IMR-90 (cell line): ENCODE measurements around the gene ADGRD2. TPM values are rescaled to one million over a fixed set of nuclear protein-coding genes. Genes with fewer than 3 reads are reported as not detected.

ENCODE experiments used
- ATAC-seq: fragments of 200-7000 bp; cut with Tn5 transposase; 2 replicates; pipeline ENCODE4 v1.9.1; 2020; ENCODE audit warnings: low read depth, mild to moderate bottlenecking, moderate library complexity
- BruUV-seq: library from RNA; stranded (reverse); fragments of 400-500 nt; replicated peaks from 2 replicates; lab custom pipeline; 2021; lab: Mats Ljungman, UMichigan
- CTCF ChIA-PET: fragments of 300-600 bp; formaldehyde crosslinking; extraction: SDS; loops from one replicate; lab custom pipeline; 2021; ENCODE audit warnings: antibody characterized with exemption; lab: Yijun Ruan, JAX
- POLR2A ChIA-PET: fragments of 300-600 bp; sonication (Branson Sonifier 250); formaldehyde crosslinking; loops from one replicate; lab custom pipeline; 2022; ENCODE audit warnings: antibody characterized with exemption; ENCODE audit not compliant: unreplicated experiment; lab: Charles Lee
- DNase-seq: peaks from one replicate; pipeline ENCODE4 v3.0.0; 2013
- H2AFZ ChIP-seq: replicated peaks from 2 replicates; pipeline ENCODE3; 2013; ENCODE audit warnings: low read length, mild to moderate bottlenecking; ENCODE audit not compliant: poor library complexity
- H2AK5ac ChIP-seq: 2 replicates; pipeline ENCODE4 v1.6.1; 2013; ENCODE audit warnings: low read depth, low read length, inconsistent platforms
- H2AK9ac ChIP-seq: replicated peaks from 2 replicates; pipeline ENCODE3; 2013; ENCODE audit warnings: mild to moderate bottlenecking, low read depth, low read length, moderate library complexity; ENCODE audit not compliant: poor library complexity
- H2BK120ac ChIP-seq: 2 replicates; pipeline ENCODE4 v1.6.1; 2013; ENCODE audit warnings: low read depth, low read length, inconsistent platforms
- H2BK15ac ChIP-seq: 3 replicates; pipeline ENCODE4 v1.6.1; 2013; ENCODE audit warnings: low read depth, low read length, inconsistent platforms
- H2BK20ac ChIP-seq: 2 replicates; pipeline ENCODE4 v1.6.1; 2013; ENCODE audit warnings: low read depth, mild to moderate bottlenecking, inconsistent platforms, low read length, moderate library complexity
- H2BK5ac ChIP-seq: 2 replicates; pipeline ENCODE4 v1.6.1; 2013; ENCODE audit warnings: mild to moderate bottlenecking, low read depth, low read length, inconsistent platforms; ENCODE audit not compliant: poor library complexity, severe bottlenecking
- H3K14ac ChIP-seq: replicated peaks from 2 replicates; pipeline ENCODE4 v1.6.1; 2013; ENCODE audit warnings: low read depth, low read length, inconsistent platforms
- H3K18ac ChIP-seq: 2 replicates; pipeline ENCODE4 v1.6.1; 2013; ENCODE audit warnings: low read depth, low read length, control low read depth
- H3K23ac ChIP-seq: 2 replicates; pipeline ENCODE4 v1.6.1; 2013; ENCODE audit warnings: low read depth, low read length, inconsistent platforms
- H3K27ac ChIP-seq: 2 replicates; pipeline ENCODE4 v1.5.1; 2013; ENCODE audit warnings: mild to moderate bottlenecking, control low read depth, low read length; ENCODE audit not compliant: insufficient read depth
- H3K27me3 ChIP-seq: 2 replicates; pipeline ENCODE4 v1.6.1; 2013; ENCODE audit warnings: low read length; ENCODE audit not compliant: control insufficient read depth, insufficient read depth
- H3K36me3 ChIP-seq: 2 replicates; pipeline ENCODE4 v1.6.1; 2013; ENCODE audit warnings: low read length, mixed read lengths; ENCODE audit not compliant: control insufficient read depth, insufficient read depth
- H3K4ac ChIP-seq: 2 replicates; pipeline ENCODE4 v1.6.1; 2013; ENCODE audit warnings: low read depth, low read length, inconsistent platforms
- H3K4me1 ChIP-seq: 2 replicates; pipeline ENCODE4 v1.6.1; 2013; ENCODE audit warnings: low read length, mixed read lengths; ENCODE audit not compliant: control insufficient read depth, insufficient read depth
- H3K4me2 ChIP-seq: 2 replicates; pipeline ENCODE4 v1.6.1; 2013; ENCODE audit warnings: low read depth, mild to moderate bottlenecking, control low read depth, low read length, moderate library complexity
- H3K4me3 ChIP-seq: 2 replicates; pipeline ENCODE4 v1.5.1; 2013; ENCODE audit warnings: low read depth, mild to moderate bottlenecking, control low read depth, low read length, moderate library complexity; ENCODE audit not compliant: insufficient read depth
- H3K56ac ChIP-seq: 2 replicates; pipeline ENCODE4 v1.6.1; 2013; ENCODE audit warnings: low read length, inconsistent platforms; ENCODE audit not compliant: insufficient read depth; ENCODE audit errors: extremely low read depth
- H3K79me1 ChIP-seq, 2 experiments: 2 replicates each; pipeline ENCODE4 v1.6.1; 2013; ENCODE audit warnings: low read length in 2 of 2, inconsistent platforms in 1 of 2, low read depth in 1 of 2
- H3K9ac ChIP-seq: 2 replicates; pipeline ENCODE4 v1.6.1; 2013; ENCODE audit warnings: low read depth, low read length, control low read depth
- H3K9me1 ChIP-seq: 2 replicates; pipeline ENCODE4 v1.6.1; 2013; ENCODE audit warnings: low read length, inconsistent platforms; ENCODE audit not compliant: insufficient read depth
- H3K9me3 ChIP-seq: 2 replicates; pipeline ENCODE4 v1.6.1; 2013; ENCODE audit warnings: low read length; ENCODE audit not compliant: control insufficient read depth, insufficient read depth
- H4K20me1 ChIP-seq: 2 replicates; pipeline ENCODE4 v1.6.1; 2013; ENCODE audit warnings: low read length, inconsistent platforms; ENCODE audit not compliant: insufficient read depth
- H4K5ac ChIP-seq: 2 replicates; pipeline ENCODE4 v1.6.1; 2013; ENCODE audit warnings: mild to moderate bottlenecking, low read depth, low read length, control low read depth
- H4K8ac ChIP-seq, 2 experiments: 2 replicates each; pipeline ENCODE4 v1.6.1; 2013; ENCODE audit warnings: low read depth in 2 of 2, low read length in 2 of 2, control low read depth in 1 of 2, inconsistent platforms in 1 of 2
- H4K91ac ChIP-seq: 2 replicates; pipeline ENCODE4 v1.6.1; 2013; ENCODE audit warnings: low read depth, low read length, inconsistent platforms; ENCODE audit not compliant: insufficient read depth
- RFX5 ChIP-seq: IDR thresholded peaks from 2 replicates; pipeline ENCODE4 v1.8.0; 2012; ENCODE audit warnings: low read depth, mild to moderate bottlenecking, low read length, moderate library complexity
- SMC3 ChIP-seq: fragments of 150-350 bp; IDR thresholded peaks from 2 replicates; pipeline ENCODE4 v1.6.1; 2016; ENCODE audit warnings: low read depth, mild to moderate bottlenecking, antibody characterized with exemption, low read length, moderate library complexity
- WGBS, 2 experiments: methylation state at CpG; one replicate each; pipeline versions ENCODE4 v1.1.5 to v1.1.7; 2013; ENCODE audit warnings: missing lambda C conversion rate in 2 of 2; ENCODE audit not compliant: insufficient read length in 1 of 2; ENCODE audit errors: extremely low coverage in 2 of 2; 5-methylcytosine and 5-hydroxymethylcytosine counted together
- dilution Hi-C: fragments of 300-500 bp; cut with HindIII; formaldehyde crosslinking; loops from one replicate; pipeline ENCODE4 v1.14.3; 2018; ENCODE audit warnings: low sequenced_read_pairs; ENCODE audit not compliant: unreplicated experiment
- in situ Hi-C: fragments of 300-500 bp; cut with MboI; formaldehyde crosslinking; loops from 3 replicates; pipeline ENCODE4 v1.14.3; 2019; ENCODE audit warnings: low sequenced_read_pairs, inconsistent platforms, mixed read lengths
- intact Hi-C: fragments of 100-400 bp; cut with micrococcal nuclease; formaldehyde crosslinking; loops from 2 replicates; pipeline ENCODE4 v1.10.0; 2022
- polyA plus RNA-seq, 3 experiments: library from polyadenylated mRNA; depleted of rRNA; stranded (reverse); fragments of >200 nt; gene quantifications; 2 replicates each; pipeline ENCODE4 v1.2.3, GENCODE V29; 2012; ENCODE audit warnings: low replicate concordance in 1 of 3
- total RNA-seq: library from RNA; depleted of rRNA; stranded (reverse); fragments of >200 nt; gene quantifications from 2 replicates; pipeline ENCODE4 v1.2.3, GENCODE V29; 2012
- TF ChIP-seq, protein P1 (sequence below): conservative IDR thresholded peaks from 2 replicates; pipeline ENCODE4 v1.5.1; 2012; ENCODE audit warnings: mild to moderate bottlenecking, low read depth, low read length, improper control_type of control experiment
- TF ChIP-seq, protein P2 (sequence below): fragments of 150-350 bp; IDR thresholded peaks from 2 replicates; pipeline ENCODE4 v1.6.1; 2016; ENCODE audit warnings: low read depth, mild to moderate bottlenecking, low read length, moderate library complexity, borderline replicate concordance

ADGRD2 gene
- total and polyA plus RNA-seq, 2 of the 4 experiments (the other 2 are of a cell fraction), result not detected

DNA sequence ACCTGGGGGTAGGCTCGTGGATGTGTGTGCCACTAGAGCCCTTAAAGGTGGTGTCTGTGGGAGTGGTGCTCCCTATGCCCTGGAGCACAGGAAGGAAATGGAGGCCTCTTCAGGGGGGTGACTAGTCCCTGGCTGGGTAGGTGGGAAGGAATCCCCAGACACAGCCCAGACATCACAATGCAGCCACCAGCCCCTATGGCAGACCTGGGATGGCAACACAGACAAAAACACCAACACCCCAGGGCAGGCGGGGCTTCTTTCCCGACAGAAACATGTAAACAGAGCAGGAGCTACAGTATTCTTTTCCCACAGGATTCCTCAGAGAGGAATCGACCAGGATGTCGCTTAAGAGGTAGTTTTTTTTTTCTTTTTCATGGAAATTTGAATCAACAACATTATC lies 67.3 kb downstream of the ADGRD2 start:
- H3K9ac ChIP-seq, result no peak overlapping the region
- TF ChIP-seq, protein P1, sequence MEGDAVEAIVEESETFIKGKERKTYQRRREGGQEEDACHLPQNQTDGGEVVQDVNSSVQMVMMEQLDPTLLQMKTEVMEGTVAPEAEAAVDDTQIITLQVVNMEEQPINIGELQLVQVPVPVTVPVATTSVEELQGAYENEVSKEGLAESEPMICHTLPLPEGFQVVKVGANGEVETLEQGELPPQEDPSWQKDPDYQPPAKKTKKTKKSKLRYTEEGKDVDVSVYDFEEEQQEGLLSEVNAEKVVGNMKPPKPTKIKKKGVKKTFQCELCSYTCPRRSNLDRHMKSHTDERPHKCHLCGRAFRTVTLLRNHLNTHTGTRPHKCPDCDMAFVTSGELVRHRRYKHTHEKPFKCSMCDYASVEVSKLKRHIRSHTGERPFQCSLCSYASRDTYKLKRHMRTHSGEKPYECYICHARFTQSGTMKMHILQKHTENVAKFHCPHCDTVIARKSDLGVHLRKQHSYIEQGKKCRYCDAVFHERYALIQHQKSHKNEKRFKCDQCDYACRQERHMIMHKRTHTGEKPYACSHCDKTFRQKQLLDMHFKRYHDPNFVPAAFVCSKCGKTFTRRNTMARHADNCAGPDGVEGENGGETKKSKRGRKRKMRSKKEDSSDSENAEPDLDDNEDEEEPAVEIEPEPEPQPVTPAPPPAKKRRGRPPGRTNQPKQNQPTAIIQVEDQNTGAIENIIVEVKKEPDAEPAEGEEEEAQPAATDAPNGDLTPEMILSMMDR, result no peak
- TF ChIP-seq, protein P2, sequence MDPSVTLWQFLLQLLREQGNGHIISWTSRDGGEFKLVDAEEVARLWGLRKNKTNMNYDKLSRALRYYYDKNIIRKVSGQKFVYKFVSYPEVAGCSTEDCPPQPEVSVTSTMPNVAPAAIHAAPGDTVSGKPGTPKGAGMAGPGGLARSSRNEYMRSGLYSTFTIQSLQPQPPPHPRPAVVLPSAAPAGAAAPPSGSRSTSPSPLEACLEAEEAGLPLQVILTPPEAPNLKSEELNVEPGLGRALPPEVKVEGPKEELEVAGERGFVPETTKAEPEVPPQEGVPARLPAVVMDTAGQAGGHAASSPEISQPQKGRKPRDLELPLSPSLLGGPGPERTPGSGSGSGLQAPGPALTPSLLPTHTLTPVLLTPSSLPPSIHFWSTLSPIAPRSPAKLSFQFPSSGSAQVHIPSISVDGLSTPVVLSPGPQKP, result no peak
- TF ChIP-seq SMC3 (no peak), RFX5 (no peak)
- H3K4me1 ChIP-seq, result peaks cover 2% of the 10 kb centered on the region
- no peak overlapping the region for H2BK15ac ChIP-seq
- no peaks in the 10 kb centered on the region for H3K36me3 ChIP-seq
- H3K27me3 ChIP-seq, result peaks cover 47% of the 10 kb centered on the region
- no peak for ATAC-seq
- no peak for DNase-seq
- peaks cover 2% of the 10 kb centered on the region; the same call in 1 of the 2 replicates for H3K9me1 ChIP-seq
- no peak overlapping the region for H3K4me2 ChIP-seq
- in situ Hi-C loops, result no loop called here
- no peak overlapping the region for H3K23ac ChIP-seq
- intact Hi-C loops, result no loop called here
- H4K5ac ChIP-seq, result no peak overlapping the region
- H3K14ac ChIP-seq, result no peak overlapping the region
- H3K27ac ChIP-seq, result no peak overlapping the region
- WGBS, 2 experiments, result no CpG with 5 or more reads among the region's 5 CpGs
- no peaks in the 10 kb centered on the region for H4K20me1 ChIP-seq
- H2AK5ac ChIP-seq, result no peak overlapping the region
- BruUV-seq, result no TSS peak
- no peak overlapping the region for H4K8ac ChIP-seq
- ChIA-PET POLR2A (no interaction called here), CTCF (interaction anchor here (1.1 kb wide), 1 partner anchor 240 kb away, joined by 3 read pairs; no protein-coding TSS in a partner anchor)
- H2BK20ac ChIP-seq, result no peak overlapping the region
- no peak overlapping the region for H2AK9ac ChIP-seq
- H2BK5ac ChIP-seq, result no peak overlapping the region
- H3K9me3 ChIP-seq, result no peaks in the 10 kb centered on the region
- dilution Hi-C loops, result no loop called here
- H4K91ac ChIP-seq, result no peak overlapping the region
- H3K56ac ChIP-seq, result no peak overlapping the region
- H3K79me1 ChIP-seq, result no peaks in the 10 kb centered on the region
- H2BK120ac ChIP-seq, result no peak overlapping the region
- H3K4me3 ChIP-seq, result no peak overlapping the region
- no peak overlapping the region for H2AFZ ChIP-seq
- H3K4ac ChIP-seq, result no peak overlapping the region
- H3K18ac ChIP-seq, result no peak overlapping the region
